ENCODE data around the gene NPFFR1.

DNA sequence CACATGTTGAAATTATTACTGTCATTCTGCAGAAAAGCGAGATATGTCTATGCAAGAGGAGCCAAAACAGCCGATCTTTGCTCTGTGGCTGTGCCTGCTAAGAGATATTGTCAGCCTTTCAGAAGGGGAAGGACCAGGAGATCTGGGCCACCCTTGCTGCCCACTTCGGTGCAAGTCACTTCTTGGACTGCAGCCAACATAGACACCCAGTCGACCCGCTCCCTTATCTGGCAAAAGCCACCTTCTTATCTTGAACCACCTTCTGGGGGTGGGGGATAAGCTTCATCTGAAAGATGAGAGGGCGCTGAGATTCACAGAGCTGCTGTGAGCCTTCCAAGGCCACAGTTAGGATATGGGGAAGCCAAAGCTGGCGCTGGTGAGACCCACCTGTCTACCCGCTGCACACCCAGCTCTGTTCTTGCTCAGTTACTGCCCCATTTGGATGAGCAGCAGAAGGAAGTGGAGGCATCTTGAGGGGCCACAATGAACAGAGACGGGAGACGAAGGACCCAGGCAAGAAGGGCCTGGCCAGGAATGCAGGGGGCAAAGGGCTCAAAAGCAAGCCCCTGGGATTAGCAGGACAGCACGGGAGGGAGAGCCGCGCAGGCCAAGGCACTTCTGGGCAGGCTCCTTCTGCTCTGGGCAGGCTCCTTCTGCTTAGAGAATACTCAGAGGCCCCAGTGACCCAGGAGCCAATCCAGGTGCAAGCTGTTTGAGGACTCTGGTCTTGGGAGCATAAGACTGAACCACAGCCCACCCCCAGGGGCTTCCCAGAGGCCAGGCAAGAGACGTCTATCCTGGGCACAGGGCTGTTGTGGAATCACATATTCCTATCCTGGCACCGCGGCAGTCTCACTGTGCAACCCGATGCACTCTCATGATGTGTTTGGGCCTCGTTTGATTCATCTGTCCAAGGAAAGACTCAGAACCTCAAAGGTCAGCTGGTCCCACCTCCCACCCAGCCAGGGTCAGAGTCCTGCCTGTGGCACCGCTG is 38.4 kb upstream of the NPFFR1 start:
- TF ChIP-seq, protein P1, sequence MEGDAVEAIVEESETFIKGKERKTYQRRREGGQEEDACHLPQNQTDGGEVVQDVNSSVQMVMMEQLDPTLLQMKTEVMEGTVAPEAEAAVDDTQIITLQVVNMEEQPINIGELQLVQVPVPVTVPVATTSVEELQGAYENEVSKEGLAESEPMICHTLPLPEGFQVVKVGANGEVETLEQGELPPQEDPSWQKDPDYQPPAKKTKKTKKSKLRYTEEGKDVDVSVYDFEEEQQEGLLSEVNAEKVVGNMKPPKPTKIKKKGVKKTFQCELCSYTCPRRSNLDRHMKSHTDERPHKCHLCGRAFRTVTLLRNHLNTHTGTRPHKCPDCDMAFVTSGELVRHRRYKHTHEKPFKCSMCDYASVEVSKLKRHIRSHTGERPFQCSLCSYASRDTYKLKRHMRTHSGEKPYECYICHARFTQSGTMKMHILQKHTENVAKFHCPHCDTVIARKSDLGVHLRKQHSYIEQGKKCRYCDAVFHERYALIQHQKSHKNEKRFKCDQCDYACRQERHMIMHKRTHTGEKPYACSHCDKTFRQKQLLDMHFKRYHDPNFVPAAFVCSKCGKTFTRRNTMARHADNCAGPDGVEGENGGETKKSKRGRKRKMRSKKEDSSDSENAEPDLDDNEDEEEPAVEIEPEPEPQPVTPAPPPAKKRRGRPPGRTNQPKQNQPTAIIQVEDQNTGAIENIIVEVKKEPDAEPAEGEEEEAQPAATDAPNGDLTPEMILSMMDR (IDR thresholded peaks at IDR 0.05 in 4 of 5, conservative IDR thresholded peaks at IDR 0.05 in 1 of 5): no peak
- TF ChIP-seq POLR2A (IDR thresholded peaks at IDR 0.05): no peak
